GM12892 (cell line): ENCODE measurements around the gene KDM6A.

Source experiments
- POLR2A ChIP-seq: IDR thresholded peaks from 2 replicates; pipeline ENCODE4 v1.6.1; 2011; ENCODE audit warnings: low read depth, low read length, control low read depth
- POLR2AphosphoS5 ChIP-seq: IDR thresholded peaks from 2 replicates; pipeline ENCODE4 v1.6.1; 2011; ENCODE audit warnings: low read depth, low read length, control low read depth
- TAF1 ChIP-seq: IDR thresholded peaks from 2 replicates; pipeline ENCODE4 v1.6.1; 2011; ENCODE audit warnings: low read depth, mild to moderate bottlenecking, control low read depth, low read length, borderline replicate concordance

GRCh38 chrX:44944894-44945293 lies 71.9 kb downstream of the KDM6A start:
- no peak for TF ChIP-seq POLR2A
- TF ChIP-seq POLR2AphosphoS5 = no peak
- no peak for TF ChIP-seq TAF1
